H9 (cell line): ENCODE results near the gene APBA2. TPM values are rescaled to one million over a fixed set of nuclear protein-coding genes. Genes with fewer than 3 reads are reported as not detected.

Experiments
- DNase-seq: peaks from one replicate; pipeline ENCODE4 v3.0.0-alpha.2; 2017
- H2AFZ ChIP-seq: one replicate; pipeline ENCODE4 v1.6.1; 2013; ENCODE audit warnings: mild to moderate bottlenecking, low read length, control low read depth, moderate library complexity
- H2AK5ac ChIP-seq: 2 replicates; pipeline ENCODE4 v1.6.1; 2013; ENCODE audit warnings: low read length, control low read depth, mixed read lengths; ENCODE audit not compliant: insufficient read length
- H2BK120ac ChIP-seq: one replicate; pipeline ENCODE4 v1.6.1; 2013; ENCODE audit warnings: low read depth, mild to moderate bottlenecking, low read length, control low read depth, inconsistent platforms; ENCODE audit not compliant: poor library complexity, severe bottlenecking
- H2BK12ac ChIP-seq: 2 replicates; pipeline ENCODE4 v1.6.1; 2013; ENCODE audit warnings: low read length, control low read depth, mixed read lengths, low read depth; ENCODE audit not compliant: insufficient read length
- H2BK15ac ChIP-seq: 2 replicates; pipeline ENCODE4 v1.6.1; 2013; ENCODE audit warnings: low read depth, low read length, control low read depth
- H2BK20ac ChIP-seq: one replicate; pipeline ENCODE4 v1.6.1; 2013; ENCODE audit warnings: low read depth, mild to moderate bottlenecking, low read length, control low read depth, inconsistent platforms; ENCODE audit not compliant: poor library complexity, severe bottlenecking
- H2BK5ac ChIP-seq: 2 replicates; pipeline ENCODE4 v1.6.1; 2013; ENCODE audit warnings: low read length, control low read depth, mixed read lengths; ENCODE audit not compliant: insufficient read length
- H3K14ac ChIP-seq: 2 replicates; pipeline ENCODE4 v1.6.1; 2013; ENCODE audit warnings: low read length, control low read depth; ENCODE audit not compliant: insufficient read depth
- H3K18ac ChIP-seq: 2 replicates; pipeline ENCODE4 v1.6.1; 2013; ENCODE audit warnings: low read depth, mild to moderate bottlenecking, mixed read lengths, low read length, control low read depth; ENCODE audit not compliant: insufficient read length
- H3K23ac ChIP-seq: 2 replicates; pipeline ENCODE4 v1.6.1; 2013; ENCODE audit warnings: low read length, control low read depth, mixed read lengths, low read depth; ENCODE audit not compliant: insufficient read length
- H3K23me2 ChIP-seq: 2 replicates; pipeline ENCODE4 v1.6.1; 2013; ENCODE audit warnings: low read depth, mild to moderate bottlenecking, mixed read lengths, low read length, control low read depth; ENCODE audit not compliant: insufficient read length, poor library complexity, severe bottlenecking
- H3K27ac ChIP-seq: 2 replicates; pipeline ENCODE4 v1.5.1; 2013; ENCODE audit warnings: low read length, control low read depth, mixed read lengths, low read depth; ENCODE audit not compliant: insufficient read length
- H3K27me3 ChIP-seq: 2 replicates; pipeline ENCODE4 v1.6.1; 2013; ENCODE audit warnings: low read length, control low read depth, inconsistent platforms; ENCODE audit not compliant: insufficient read depth
- H3K4ac ChIP-seq: 2 replicates; pipeline ENCODE4 v1.6.1; 2013; ENCODE audit warnings: low read depth, mild to moderate bottlenecking, control low read depth, inconsistent platforms, low read length, moderate library complexity
- H3K4me1 ChIP-seq: 2 replicates; pipeline ENCODE4 v1.6.1; 2013; ENCODE audit warnings: low read length, control low read depth, inconsistent platforms; ENCODE audit not compliant: insufficient read depth
- H3K4me2 ChIP-seq: 2 replicates; pipeline ENCODE4 v1.6.1; 2013; ENCODE audit warnings: low read length, control low read depth, mixed read lengths; ENCODE audit not compliant: insufficient read length, insufficient read depth
- H3K56ac ChIP-seq: 2 replicates; pipeline ENCODE4 v1.6.1; 2013; ENCODE audit warnings: low read depth, mild to moderate bottlenecking, mixed read lengths, low read length, control low read depth; ENCODE audit not compliant: insufficient read length
- H3K79me1 ChIP-seq: 2 replicates; pipeline ENCODE4 v1.6.1; 2013; ENCODE audit warnings: low read depth, mild to moderate bottlenecking, moderate library complexity, low read length, control low read depth, inconsistent platforms; ENCODE audit not compliant: insufficient read depth, poor library complexity, severe bottlenecking
- H3K79me2 ChIP-seq: 2 replicates; pipeline ENCODE4 v1.6.1; 2013; ENCODE audit warnings: low read length, control low read depth, inconsistent platforms; ENCODE audit not compliant: insufficient read depth
- H3K9ac ChIP-seq: 2 replicates; pipeline ENCODE4 v1.6.1; 2013; ENCODE audit warnings: low read length, control low read depth, mixed read lengths; ENCODE audit not compliant: insufficient read length; ENCODE audit errors: extremely low read depth
- H3K9me3 ChIP-seq: one replicate; pipeline ENCODE4 v1.6.1; 2013; ENCODE audit warnings: low read depth, low read length, inconsistent platforms; ENCODE audit not compliant: control insufficient read depth
- H3T11ph ChIP-seq: one replicate; pipeline ENCODE4 v1.6.1; 2013; ENCODE audit warnings: mild to moderate bottlenecking, low read length, control low read depth, inconsistent platforms
- H4K20me1 ChIP-seq: one replicate; pipeline ENCODE4 v1.6.1; 2013; ENCODE audit not compliant: control insufficient read depth, insufficient read length, insufficient read depth
- H4K5ac ChIP-seq: 2 replicates; pipeline ENCODE4 v1.6.1; 2013; ENCODE audit warnings: low read depth, mild to moderate bottlenecking, mixed read lengths, low read length, control low read depth; ENCODE audit not compliant: insufficient read length
- H4K8ac ChIP-seq: replicated peaks from 2 replicates; pipeline ENCODE4 v1.6.1; 2013; ENCODE audit warnings: low read length, control low read depth, mixed read lengths, low read depth; ENCODE audit not compliant: insufficient read length
- H4K91ac ChIP-seq: 2 replicates; pipeline ENCODE4 v1.6.1; 2013; ENCODE audit warnings: low read depth, mild to moderate bottlenecking, moderate library complexity, mixed read lengths, low read length, control low read depth; ENCODE audit not compliant: insufficient read length
- H3K27ac Mint-ChIP-seq, 3 experiments: 2 replicates in 2 of 3; 3 replicates in 1 of 3; pipeline ENCODE4 v1.8.0; 2020 to 2021; ENCODE audit warnings: mixed read lengths in 3 of 3, mild to moderate bottlenecking in 1 of 3, moderate library complexity in 1 of 3
- H3K27me3 Mint-ChIP-seq: 2 replicates; pipeline ENCODE4 v1.8.0; 2021; ENCODE audit warnings: low read depth, mild to moderate bottlenecking, moderate library complexity, mixed read lengths
- H3K36me3 Mint-ChIP-seq, 3 experiments: 2 replicates in 2 of 3; 3 replicates in 1 of 3; pipeline ENCODE4 v1.8.0; 2020 to 2021; ENCODE audit warnings: low read depth in 3 of 3, mixed read lengths in 3 of 3; ENCODE audit not compliant: insufficient read depth in 1 of 3
- H3K4me1 Mint-ChIP-seq, 2 experiments: 2 replicates each; pipeline ENCODE4 v1.8.0; 2020; ENCODE audit warnings: mixed read lengths in 2 of 2
- H3K4me3 Mint-ChIP-seq, 2 experiments: 2 replicates in 1 of 2; 3 replicates in 1 of 2; pipeline ENCODE4 v1.8.0; 2020 to 2021; ENCODE audit warnings: mild to moderate bottlenecking in 2 of 2, mixed read lengths in 2 of 2, moderate library complexity in 1 of 2
- H3K9me3 Mint-ChIP-seq, 2 experiments: 2 replicates in 1 of 2; 3 replicates in 1 of 2; pipeline ENCODE4 v1.8.0; 2020; ENCODE audit warnings: mild to moderate bottlenecking in 2 of 2, mixed read lengths in 2 of 2, moderate library complexity in 1 of 2
- CTCF ChIP-seq: fragments of 200-600 bp; sonication (generic); conservative IDR thresholded peaks from 3 replicates; pipeline ENCODE4 v1.8.0; 2021; ENCODE audit warnings: antibody characterized with exemption, mild to moderate bottlenecking
- WGBS: extraction: QIAGEN DNeasy Blood & Tissue Kit; methylation state at CpG from one replicate; pipeline ENCODE4 v1.1.7; 2013; ENCODE audit warnings: missing lambda C conversion rate, low lambda C conversion rate, mixed read lengths; ENCODE audit not compliant: insufficient read length; ENCODE audit errors: extremely low coverage; 5-methylcytosine and 5-hydroxymethylcytosine counted together
- total RNA-seq: library from RNA; stranded (reverse); gene quantifications from 2 replicates; pipeline ENCODE4 v1.2.1, GENCODE V29; 2021

Gene APBA2
- total RNA-seq, 1 experiment from 2014 or later = 14.3 TPM

GRCh38 chr15:29116970-29117700 lies 231.4 kb downstream of the APBA2 start:
- Histone ChIP-seq H3K79me1 (no peaks in the 10 kb centered on the region), H3K79me2 (no peaks in the 10 kb centered on the region), H3K56ac (no peak overlapping the region), H3K9me3 (no peaks in the 10 kb centered on the region), H4K20me1 (no peaks in the 10 kb centered on the region), H3K23me2 (no peaks in the 10 kb centered on the region), H3K23ac (no peak overlapping the region), H2BK120ac (no peak overlapping the region), H3K27me3 (no peaks in the 10 kb centered on the region), H3K4ac (no peak overlapping the region), H2BK15ac (no peak overlapping the region), H4K91ac (no peak overlapping the region), H2BK12ac (no peak overlapping the region), H2AFZ (no peak overlapping the region), H3K9ac (no peak overlapping the region), H4K8ac (no peak overlapping the region), H3K4me2 (no peak overlapping the region), H2BK5ac (no peak overlapping the region), H2BK20ac (no peak overlapping the region), H3T11ph (no peak overlapping the region), H3K4me1 (no peaks in the 10 kb centered on the region; the same call in 1 of the 2 replicates), H3K14ac (no peak overlapping the region), H3K18ac (no peak overlapping the region), H3K27ac (no peak overlapping the region), H2AK5ac (no peak overlapping the region), H4K5ac (no peak overlapping the region)
- no CpG with 5 or more reads among the region's 32 CpGs for WGBS
- Mint-ChIP-seq H3K9me3 (no peaks in the 10 kb centered on the region; a peak in 1 of 5 replicates), H3K27ac (no peak overlapping the region), H3K4me1 (peaks cover 8 to 12% of the 10 kb centered on the region in 2 experiments), H3K27me3 (no peaks in the 10 kb centered on the region; the same call in none of the 2 replicates), H3K4me3 (no peak overlapping the region), H3K36me3 (peaks cover 0 to 2% (median 0%) of the 10 kb centered on the region in 3 experiments; a peak in 2 of 7 replicates)
- TF ChIP-seq CTCF = no peak
- no peak for DNase-seq
